ENCODE data around the gene NHLRC4. TPM values are rescaled to one million over a fixed set of nuclear protein-coding genes. Genes with fewer than 3 reads are reported as not detected.
A peak's percentile ranks its signal among the peaks of the same experiment; 100 is the strongest.

NHLRC4 gene
- total and polyA plus RNA-seq, 2 of the 13 experiments (the other 11 are each of a cell fraction or from before 2014, with no cell fraction given): 0.40 to 0.59 TPM

GRCh38 chr16:559411-560203 lies 7.2 kb upstream of the NHLRC4 start (continued):
- TF ChIP-seq ZBTB46 (CRISPR knock-in tag; IDR thresholded peaks at IDR 0.05; ENCODE audit: borderline replicate concordance) (no peak), CHD2 (IDR thresholded peaks at IDR 0.05; ENCODE audit: low read depth, low read length) (no peak), MYPOP (CRISPR knock-in tag; IDR thresholded peaks at IDR 0.05) (no peak), ZNF530 (CRISPR knock-in tag; IDR thresholded peaks at IDR 0.05; ENCODE audit: low read depth) (no peak), ZNF775 (CRISPR knock-in tag; IDR thresholded peaks at IDR 0.05; ENCODE audit: borderline replicate concordance) (no peak), ZNF280B (CRISPR knock-in tag; IDR thresholded peaks at IDR 0.05; ENCODE audit: borderline replicate concordance) (no peak), TFAP4 (IDR thresholded peaks at IDR 0.05; ENCODE audit: borderline replicate concordance, low read depth) (no peak), HDAC6 (IDR thresholded peaks at IDR 0.05; ENCODE audit: low read depth, low read length) (no peak), RCOR2 (CRISPR knock-in tag; IDR thresholded peaks at IDR 0.05) (no peak), SIX4 (CRISPR knock-in tag; IDR thresholded peaks at IDR 0.05) (no peak), ZNF253 (CRISPR knock-in tag; IDR thresholded peaks at IDR 0.05; ENCODE audit: borderline replicate concordance) (no peak), TAF1 (CRISPR knock-in tag; IDR thresholded peaks at IDR 0.05) (no peak), RELA (CRISPR knock-in tag; IDR thresholded peaks at IDR 0.05) (no peak), KLF9 (CRISPR knock-in tag; IDR thresholded peaks at IDR 0.05; ENCODE audit: low read depth) (no peak), TARDBP (CRISPR knock-in tag; IDR thresholded peaks at IDR 0.05) (no peak), PREB (CRISPR knock-in tag; IDR thresholded peaks at IDR 0.05) (no peak), ZKSCAN8 (CRISPR knock-in tag; IDR thresholded peaks at IDR 0.05; ENCODE audit: borderline replicate concordance) (no peak), NFE2 (CRISPR knock-in tag; IDR thresholded peaks at IDR 0.05) (no peak), ZSCAN31 (CRISPR knock-in tag; IDR thresholded peaks at IDR 0.05; ENCODE audit: low read depth) (0 out of 2 replicates have a peak, but pooled peaks have one; percentile 29), ZNF75D (CRISPR knock-in tag; IDR thresholded peaks at IDR 0.05; ENCODE audit: borderline replicate concordance) (no peak), ZBTB37 (CRISPR knock-in tag; IDR thresholded peaks at IDR 0.05) (no peak), NFKB2 (CRISPR knock-in tag; IDR thresholded peaks at IDR 0.05; ENCODE audit: borderline replicate concordance) (peak; percentile 1; the same call in 1 of the 2 replicates), NCOA1 (CRISPR knock-in tag; IDR thresholded peaks at IDR 0.05) (no peak)
